Measurements from ENCODE around the gene RXFP1.

GRCh38 chr4:158656439-158656838, 134.8 kb downstream of the RXFP1 start:
- TF ChIP-seq, protein P1, sequence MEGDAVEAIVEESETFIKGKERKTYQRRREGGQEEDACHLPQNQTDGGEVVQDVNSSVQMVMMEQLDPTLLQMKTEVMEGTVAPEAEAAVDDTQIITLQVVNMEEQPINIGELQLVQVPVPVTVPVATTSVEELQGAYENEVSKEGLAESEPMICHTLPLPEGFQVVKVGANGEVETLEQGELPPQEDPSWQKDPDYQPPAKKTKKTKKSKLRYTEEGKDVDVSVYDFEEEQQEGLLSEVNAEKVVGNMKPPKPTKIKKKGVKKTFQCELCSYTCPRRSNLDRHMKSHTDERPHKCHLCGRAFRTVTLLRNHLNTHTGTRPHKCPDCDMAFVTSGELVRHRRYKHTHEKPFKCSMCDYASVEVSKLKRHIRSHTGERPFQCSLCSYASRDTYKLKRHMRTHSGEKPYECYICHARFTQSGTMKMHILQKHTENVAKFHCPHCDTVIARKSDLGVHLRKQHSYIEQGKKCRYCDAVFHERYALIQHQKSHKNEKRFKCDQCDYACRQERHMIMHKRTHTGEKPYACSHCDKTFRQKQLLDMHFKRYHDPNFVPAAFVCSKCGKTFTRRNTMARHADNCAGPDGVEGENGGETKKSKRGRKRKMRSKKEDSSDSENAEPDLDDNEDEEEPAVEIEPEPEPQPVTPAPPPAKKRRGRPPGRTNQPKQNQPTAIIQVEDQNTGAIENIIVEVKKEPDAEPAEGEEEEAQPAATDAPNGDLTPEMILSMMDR (conservative IDR thresholded peaks at IDR 0.05; ENCODE audit: low read length) = no peak
- no peak for TF ChIP-seq EZH2phosphoT487 (IDR thresholded peaks at IDR 0.05; ENCODE audit: borderline replicate concordance)

Data from Loucy (cell line).